SK-N-SH treated with all-trans-retinoic acid at 6 μM for 48 hours (cell line): ENCODE data around the gene VIT.

Experiments used
- ATAC-seq: fragments of 200-7000 bp; cut with Tn5 transposase; 3 replicates; pipeline ENCODE4 v1.9.1; 2020; ENCODE audit warnings: mild to moderate bottlenecking, moderate library complexity
- ARNTL ChIP-seq: fragments of 450-650 bp; formaldehyde crosslinking; IDR thresholded peaks from 2 replicates; pipeline ENCODE4 v1.5.0; 2020; ENCODE audit warnings: low read depth, mild to moderate bottlenecking, moderate library complexity, borderline replicate concordance
- BACH2 ChIP-seq: fragments of 250-450 bp; sonication (Bioruptor Pico); IDR thresholded peaks from 2 replicates; pipeline ENCODE4 v1.9.0; 2021; ENCODE audit warnings: mild to moderate bottlenecking, borderline replicate concordance
- CREB5 ChIP-seq: fragments of 250-450 bp; sonication (Bioruptor Pico); IDR thresholded peaks from 2 replicates; pipeline ENCODE4 v1.5.1; 2020; ENCODE audit warnings: low read depth, mild to moderate bottlenecking, moderate library complexity
- CSDC2 ChIP-seq: fragments of 250-450 bp; sonication (Bioruptor Pico); IDR thresholded peaks from 2 replicates; pipeline ENCODE4 v1.5.0; 2020; ENCODE audit warnings: mild to moderate bottlenecking, moderate library complexity
- GLIS3 ChIP-seq: fragments of 250-450 bp; sonication (Bioruptor Pico); IDR thresholded peaks from 2 replicates; pipeline ENCODE4 v1.5.0; 2020; ENCODE audit warnings: mild to moderate bottlenecking, moderate library complexity
- ISL1 ChIP-seq: fragments of 250-450 bp; sonication (Bioruptor Pico); IDR thresholded peaks from 2 replicates; pipeline ENCODE4 v2.1.2; 2022; ENCODE audit warnings: mild to moderate bottlenecking, moderate library complexity
- PATZ1 ChIP-seq: fragments of 250-450 bp; sonication (Bioruptor Pico); IDR thresholded peaks from 2 replicates; pipeline ENCODE4 v1.8.0; 2020; ENCODE audit warnings: mild to moderate bottlenecking, moderate library complexity, borderline replicate concordance
- PPARA ChIP-seq: fragments of 250-450 bp; sonication (Bioruptor Pico); IDR thresholded peaks from 2 replicates; pipeline ENCODE4 v1.5.0; 2020; ENCODE audit warnings: mild to moderate bottlenecking, borderline replicate concordance
- RARB ChIP-seq: fragments of 250-450 bp; sonication (Bioruptor Pico); IDR thresholded peaks from 2 replicates; pipeline ENCODE4 v1.8.0; 2021; ENCODE audit warnings: mild to moderate bottlenecking, moderate library complexity
- SNAI2 ChIP-seq: fragments of 250-450 bp; sonication (Bioruptor Pico); IDR thresholded peaks from 2 replicates; pipeline ENCODE4 v1.5.0; 2020; ENCODE audit warnings: mild to moderate bottlenecking, moderate library complexity
- TCF4 ChIP-seq: fragments of 250-450 bp; sonication (Bioruptor Pico); IDR thresholded peaks from 2 replicates; pipeline ENCODE4 v1.8.0; 2021; ENCODE audit warnings: mild to moderate bottlenecking, moderate library complexity, borderline replicate concordance
- TOX ChIP-seq: fragments of 250-450 bp; sonication (Bioruptor Pico); IDR thresholded peaks from 2 replicates; pipeline ENCODE4 v1.8.0; 2021; ENCODE audit warnings: mild to moderate bottlenecking, moderate library complexity, borderline replicate concordance
- TSHZ2 ChIP-seq: fragments of 250-450 bp; sonication (Bioruptor Pico); IDR thresholded peaks from 2 replicates; pipeline ENCODE4 v1.5.0; 2020; ENCODE audit warnings: mild to moderate bottlenecking, moderate library complexity
- ZC3H10 ChIP-seq: fragments of 250-450 bp; sonication (Bioruptor Pico); IDR thresholded peaks from 2 replicates; pipeline ENCODE4 v1.5.1; 2021; ENCODE audit warnings: mild to moderate bottlenecking, moderate library complexity
- ZFP3 ChIP-seq: fragments of 250-450 bp; sonication (Bioruptor Pico); IDR thresholded peaks from 2 replicates; pipeline ENCODE4 v1.5.0; 2020; ENCODE audit warnings: mild to moderate bottlenecking, moderate library complexity
- ZFP30 ChIP-seq: fragments of 450-650 bp; formaldehyde crosslinking; IDR thresholded peaks from 2 replicates; pipeline ENCODE4 v1.5.0; 2022; ENCODE audit warnings: mild to moderate bottlenecking, moderate library complexity
- ZNF565 ChIP-seq: fragments of 450-650 bp; formaldehyde crosslinking; conservative IDR thresholded peaks from 2 replicates; pipeline ENCODE4 v1.5.0; 2020; ENCODE audit warnings: low read depth, mild to moderate bottlenecking, moderate library complexity
- ZNF70 ChIP-seq: fragments of 450-650 bp; formaldehyde crosslinking; IDR thresholded peaks from 2 replicates; pipeline ENCODE4 v1.5.0; 2020; ENCODE audit warnings: mild to moderate bottlenecking, moderate library complexity
- ZNF8 ChIP-seq: fragments of 450-650 bp; formaldehyde crosslinking; IDR thresholded peaks from 2 replicates; pipeline ENCODE4 v1.5.0; 2020; ENCODE audit warnings: mild to moderate bottlenecking, moderate library complexity
- TF ChIP-seq, protein P1 (sequence below): fragments of 250-450 bp; sonication (Bioruptor Pico); IDR thresholded peaks from 2 replicates; pipeline ENCODE4 v1.5.1; 2021; ENCODE audit warnings: mild to moderate bottlenecking, moderate library complexity

Gene VIT

GRCh38 chr2:36849265-36849664 lies 152.8 kb downstream of the VIT start:
- ATAC-seq, result no peak
- TF ChIP-seq SNAI2 (CRISPR knock-in tag), result no peak
- TF ChIP-seq ZNF70, result no peak
- no peak for TF ChIP-seq ARNTL (CRISPR knock-in tag)
- no peak for TF ChIP-seq ZC3H10 (CRISPR knock-in tag)
- TF ChIP-seq, protein P1, sequence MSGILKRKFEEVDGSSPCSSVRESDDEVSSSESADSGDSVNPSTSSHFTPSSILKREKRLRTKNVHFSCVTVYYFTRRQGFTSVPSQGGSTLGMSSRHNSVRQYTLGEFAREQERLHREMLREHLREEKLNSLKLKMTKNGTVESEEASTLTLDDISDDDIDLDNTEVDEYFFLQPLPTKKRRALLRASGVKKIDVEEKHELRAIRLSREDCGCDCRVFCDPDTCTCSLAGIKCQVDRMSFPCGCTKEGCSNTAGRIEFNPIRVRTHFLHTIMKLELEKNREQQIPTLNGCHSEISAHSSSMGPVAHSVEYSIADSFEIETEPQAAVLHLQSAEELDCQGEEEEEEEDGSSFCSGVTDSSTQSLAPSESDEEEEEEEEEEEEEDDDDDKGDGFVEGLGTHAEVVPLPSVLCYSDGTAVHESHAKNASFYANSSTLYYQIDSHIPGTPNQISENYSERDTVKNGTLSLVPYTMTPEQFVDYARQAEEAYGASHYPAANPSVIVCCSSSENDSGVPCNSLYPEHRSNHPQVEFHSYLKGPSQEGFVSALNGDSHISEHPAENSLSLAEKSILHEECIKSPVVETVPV, result no peak
- TF ChIP-seq ZNF565, result no peak
- no peak for TF ChIP-seq ZNF8 (CRISPR knock-in tag)
- TF ChIP-seq, all 23 proteins: peak for 0

- ATAC-seq, result no peak
Measured at GRCh38 chr2:36854241-36854640, 157.7 kb downstream of the VIT start.

DNA sequence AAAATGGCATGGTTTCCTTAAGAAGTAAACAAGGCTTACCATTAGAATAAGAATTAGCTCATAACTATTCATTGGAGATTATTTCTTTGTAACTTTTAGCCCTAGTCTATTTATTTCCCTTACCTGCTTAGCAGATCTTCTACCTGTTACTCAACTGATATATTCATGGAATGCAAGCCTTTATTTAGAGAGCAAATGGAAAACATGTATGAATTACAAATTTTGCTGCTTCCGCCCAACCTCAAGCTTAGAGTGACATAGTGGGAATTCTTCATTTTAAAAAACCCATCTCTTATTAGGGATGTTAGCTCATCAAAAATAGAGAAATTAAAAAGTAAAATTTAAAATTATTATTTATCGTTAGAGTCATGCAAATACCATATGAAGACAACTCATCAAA lies 158.9 kb downstream of the VIT start:
- ATAC-seq, result no peak
- TF ChIP-seq TCF4 (CRISPR knock-in tag), result no peak
- TF ChIP-seq TOX (CRISPR knock-in tag), result no peak
- TF ChIP-seq TSHZ2, result no peak
- TF ChIP-seq SNAI2 (CRISPR knock-in tag), result no peak
- TF ChIP-seq ZC3H10 (CRISPR knock-in tag), result no peak
- TF ChIP-seq, protein P1, result no peak
- no peak for TF ChIP-seq ZNF70
- TF ChIP-seq ZNF8 (CRISPR knock-in tag), result no peak
- TF ChIP-seq ISL1 (CRISPR knock-in tag), result no peak
- no peak for TF ChIP-seq GLIS3
- no peak for TF ChIP-seq ZFP30 (CRISPR knock-in tag)
- no peak for TF ChIP-seq ZFP3 (CRISPR knock-in tag)

More at GRCh38 chr2:36854241-36854640, 157.7 kb downstream of the VIT start:
- TF ChIP-seq ZNF70 (no peak), SNAI2 (CRISPR knock-in tag) (no peak), ZNF565 (no peak), TSHZ2 (no peak), RARB (CRISPR knock-in tag) (no peak), ZFP30 (CRISPR knock-in tag) (no peak), CREB5 (no peak), PATZ1 (no peak), CSDC2 (CRISPR knock-in tag) (no peak), ZNF8 (CRISPR knock-in tag) (no peak), PPARA (CRISPR knock-in tag) (no peak), ISL1 (CRISPR knock-in tag) (no peak), ZC3H10 (CRISPR knock-in tag) (no peak), TOX (CRISPR knock-in tag) (no peak), BACH2 (no peak)
